Stimulated activated CD4-positive, alpha-beta T cell treated with anti-CD3 and anti-CD28 coated beads, Interleukin-4, amount 100 ng/mL, for 1 hour (primary cell): Measurements from ENCODE around the gene SNN.

Source experiments
- DNase-seq: peaks from one replicate; pipeline ENCODE4 v3.0.0-alpha.2; 2020

The SNN gene

DNA sequence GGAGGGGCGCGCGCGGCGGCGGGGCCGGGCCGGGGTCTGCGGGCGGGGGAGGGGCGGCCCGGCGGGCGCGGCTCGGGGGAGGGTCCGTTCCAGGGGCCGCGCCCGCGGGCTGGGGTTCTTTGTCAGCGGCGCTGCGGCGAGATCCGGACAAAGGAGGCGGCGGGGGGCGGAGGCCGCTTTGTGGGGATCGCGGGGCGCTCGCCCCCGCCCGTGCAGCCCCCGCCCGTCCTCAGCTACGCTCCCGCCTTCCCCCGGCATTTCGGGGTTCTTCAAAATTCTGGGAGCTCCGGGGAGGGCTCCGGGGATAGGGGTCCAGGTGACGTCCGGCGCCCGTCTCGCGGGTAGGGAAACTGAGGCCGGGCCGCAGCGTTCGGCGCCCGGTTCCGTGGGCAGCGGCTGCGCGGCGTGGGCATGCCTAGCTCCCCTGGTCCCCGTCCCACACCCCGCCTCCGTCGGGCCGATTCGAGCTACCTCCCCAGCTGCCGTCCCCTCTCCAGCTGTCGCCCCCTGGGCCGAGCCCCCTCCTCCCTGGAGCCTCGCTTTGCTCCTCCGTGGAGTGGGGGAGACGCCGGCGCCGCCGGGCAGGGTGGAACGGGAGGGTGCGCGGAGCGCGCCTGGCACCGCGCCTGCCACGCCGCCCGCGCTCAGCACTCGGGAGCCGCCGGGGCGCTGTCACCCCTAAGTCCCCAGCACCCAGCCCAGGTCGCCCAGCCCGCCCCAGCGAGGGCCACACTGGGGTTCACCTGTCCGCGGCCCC, 546 bp downstream of the SNN start:
- DNase-seq: peak; percentile 29

DNA sequence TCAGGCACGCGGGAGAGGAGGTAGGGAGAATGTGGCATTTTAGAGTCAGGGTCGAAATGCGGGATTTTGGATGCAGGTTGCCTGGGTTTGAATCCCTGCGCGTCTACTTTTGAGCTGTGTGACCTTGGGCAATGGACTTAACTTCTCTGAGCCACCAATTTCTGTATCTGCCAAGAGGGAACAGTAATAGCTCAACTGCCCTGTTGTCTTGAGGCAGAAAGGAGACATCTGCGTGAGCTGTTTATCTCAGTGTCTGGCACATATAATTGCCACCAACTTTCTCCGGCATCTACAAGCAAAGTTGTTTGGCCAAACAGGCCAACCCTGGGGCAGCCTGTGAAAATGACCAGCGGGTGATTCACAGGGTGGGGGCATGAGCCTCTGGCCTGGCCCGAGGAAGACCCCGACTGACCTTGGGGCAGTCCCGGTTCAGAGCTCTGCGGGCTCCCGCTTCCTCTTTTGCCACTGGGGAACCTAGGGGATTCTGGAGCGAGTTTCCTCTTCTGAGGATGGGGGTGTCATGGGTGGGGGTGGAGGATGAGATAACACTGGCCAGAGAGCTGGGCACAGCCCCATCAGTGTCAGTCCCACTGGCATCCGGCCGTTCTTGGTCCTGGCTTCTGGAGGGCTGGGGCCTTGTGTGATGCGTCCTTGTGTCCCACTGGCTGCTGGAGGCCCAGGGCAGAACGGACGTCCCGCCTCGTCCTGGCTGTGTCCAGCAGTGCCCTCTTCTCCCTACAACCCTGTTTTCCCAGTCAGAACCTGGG, 1.3 kb downstream of the SNN start:
- DNase-seq: no peak

DNA sequence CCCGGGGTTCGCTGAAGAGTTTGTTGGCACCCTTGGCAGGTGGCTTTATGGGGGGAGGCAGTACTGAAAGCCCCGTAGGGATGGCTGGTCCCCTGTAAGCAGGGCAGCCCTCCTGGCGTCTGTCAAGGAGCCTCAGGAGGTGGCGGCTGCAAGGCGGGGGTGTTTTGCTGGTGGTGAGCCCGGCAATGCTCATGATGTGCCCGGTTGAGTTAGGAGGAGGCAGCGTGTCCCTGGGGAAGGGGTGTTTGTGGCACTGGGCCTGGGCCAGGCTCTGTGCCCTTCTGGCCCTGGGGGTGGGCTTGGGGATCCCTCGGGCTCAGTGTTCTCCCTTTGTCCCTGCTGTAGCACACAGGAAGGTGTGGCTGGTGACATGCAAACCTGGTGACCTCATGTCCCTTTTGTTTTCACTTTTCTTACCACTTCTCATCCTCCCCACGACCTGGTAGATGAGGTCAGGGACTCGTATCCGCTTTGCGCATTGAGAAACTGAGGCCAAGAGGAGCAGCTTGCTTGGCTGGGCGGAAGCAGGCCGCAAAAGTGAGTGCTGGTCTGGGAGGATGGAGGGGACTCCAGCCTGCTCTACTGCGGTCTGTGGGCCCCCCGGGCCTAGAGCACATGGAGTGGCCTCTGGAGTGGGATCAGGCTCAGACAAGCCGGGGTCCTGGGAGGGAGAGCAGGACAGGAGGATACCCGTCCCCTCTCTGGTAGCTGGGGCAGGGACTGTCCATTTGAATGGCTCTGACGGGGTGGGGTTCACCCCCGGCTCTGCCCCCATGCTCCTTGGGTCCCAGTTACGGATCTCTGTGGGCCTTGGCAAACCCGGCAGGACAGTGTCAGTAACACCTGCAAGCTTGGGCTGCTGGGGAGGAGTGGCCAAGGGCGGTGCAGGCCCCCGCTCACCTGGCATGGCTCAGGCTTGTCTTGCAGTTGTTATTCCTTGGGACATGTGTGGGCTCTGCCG, 2.2 kb downstream of the SNN start:
- DNase-seq: peak; percentile 28

DNA sequence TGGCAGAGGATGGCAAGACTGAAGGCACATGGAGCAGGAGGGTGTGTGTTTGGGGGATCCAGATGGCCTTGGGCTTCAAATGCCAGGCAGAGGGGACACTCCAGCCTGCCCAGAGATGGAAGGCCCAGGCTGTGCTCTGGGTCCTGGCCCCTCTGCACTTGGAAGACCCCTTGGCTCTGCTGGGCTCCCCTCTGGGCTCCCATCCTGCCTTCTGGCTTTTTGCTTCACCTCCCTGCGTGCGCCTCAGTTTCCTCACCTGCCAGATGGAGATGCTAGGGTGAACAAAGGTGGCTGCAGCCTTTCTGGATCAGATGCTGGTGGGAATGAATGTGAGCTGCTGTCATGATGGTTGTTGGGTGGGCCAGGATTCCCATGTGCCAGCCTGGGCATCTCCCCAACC, 3.0 kb downstream of the SNN start:
- DNase-seq: no peak

DNA sequence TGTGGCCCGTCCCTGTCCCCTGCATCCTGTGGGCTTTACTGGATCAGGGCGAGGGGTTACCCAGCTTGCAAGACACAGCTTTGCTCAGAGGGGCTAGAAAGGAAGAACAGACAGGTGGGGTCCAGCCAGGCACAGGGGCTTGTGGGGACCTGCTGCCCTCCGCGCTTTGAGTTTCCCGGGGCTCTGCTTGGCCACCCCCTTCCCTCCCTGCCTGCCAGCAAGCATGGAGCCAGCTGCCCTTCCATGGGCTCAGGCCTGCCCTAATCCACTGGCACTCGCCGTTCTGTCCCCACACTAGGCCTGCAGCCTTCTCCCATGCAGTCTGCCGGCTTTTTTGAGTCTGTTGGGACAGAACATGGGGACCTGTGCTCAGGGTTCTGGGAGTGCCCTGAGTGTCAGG, 3.4 kb downstream of the SNN start:
- DNase-seq: no peak

DNA sequence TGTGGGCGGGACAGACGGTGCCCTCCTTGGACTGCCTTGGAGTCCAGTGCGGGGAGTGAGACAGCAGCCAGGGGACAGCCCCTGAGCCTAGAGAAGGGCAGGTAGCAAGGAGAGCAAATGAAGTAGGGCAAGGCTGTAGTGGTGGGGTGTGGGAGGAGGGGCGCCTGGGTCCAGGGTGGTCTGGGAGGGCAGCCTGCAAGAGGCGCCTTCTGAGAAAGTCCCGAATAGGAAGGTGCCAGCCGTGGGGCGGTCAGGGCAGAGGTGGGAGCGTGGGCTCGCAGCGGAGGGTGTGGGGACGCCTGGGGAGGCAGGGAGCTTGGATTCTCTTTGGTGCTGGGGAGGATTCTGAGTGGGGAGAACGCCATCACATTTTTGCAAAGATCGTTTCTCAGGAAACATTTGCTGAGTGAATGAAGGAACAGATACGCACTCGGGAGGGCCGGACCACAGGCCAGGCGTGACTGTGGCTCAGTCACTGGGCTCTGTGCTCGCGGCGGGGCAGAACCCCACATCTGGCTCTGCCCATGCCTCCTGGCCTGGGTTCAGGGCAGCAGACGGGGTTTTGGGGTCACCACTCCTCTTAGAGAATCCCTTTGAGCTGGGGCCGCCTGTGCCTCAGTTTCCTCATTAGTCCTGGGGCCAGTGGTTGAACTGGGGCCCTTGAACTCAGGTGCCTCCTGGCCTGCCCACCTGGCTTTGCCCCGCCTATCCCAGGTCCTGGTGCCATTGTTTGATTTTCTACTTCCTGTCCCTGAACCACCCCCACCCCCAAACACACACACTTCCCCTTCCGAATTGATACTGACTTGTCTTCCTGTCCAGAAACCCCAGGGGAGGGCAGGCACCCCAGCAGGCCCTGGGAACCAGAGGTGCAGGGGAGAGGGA, 4.2 kb downstream of the SNN start:
- DNase-seq: no peak

DNA sequence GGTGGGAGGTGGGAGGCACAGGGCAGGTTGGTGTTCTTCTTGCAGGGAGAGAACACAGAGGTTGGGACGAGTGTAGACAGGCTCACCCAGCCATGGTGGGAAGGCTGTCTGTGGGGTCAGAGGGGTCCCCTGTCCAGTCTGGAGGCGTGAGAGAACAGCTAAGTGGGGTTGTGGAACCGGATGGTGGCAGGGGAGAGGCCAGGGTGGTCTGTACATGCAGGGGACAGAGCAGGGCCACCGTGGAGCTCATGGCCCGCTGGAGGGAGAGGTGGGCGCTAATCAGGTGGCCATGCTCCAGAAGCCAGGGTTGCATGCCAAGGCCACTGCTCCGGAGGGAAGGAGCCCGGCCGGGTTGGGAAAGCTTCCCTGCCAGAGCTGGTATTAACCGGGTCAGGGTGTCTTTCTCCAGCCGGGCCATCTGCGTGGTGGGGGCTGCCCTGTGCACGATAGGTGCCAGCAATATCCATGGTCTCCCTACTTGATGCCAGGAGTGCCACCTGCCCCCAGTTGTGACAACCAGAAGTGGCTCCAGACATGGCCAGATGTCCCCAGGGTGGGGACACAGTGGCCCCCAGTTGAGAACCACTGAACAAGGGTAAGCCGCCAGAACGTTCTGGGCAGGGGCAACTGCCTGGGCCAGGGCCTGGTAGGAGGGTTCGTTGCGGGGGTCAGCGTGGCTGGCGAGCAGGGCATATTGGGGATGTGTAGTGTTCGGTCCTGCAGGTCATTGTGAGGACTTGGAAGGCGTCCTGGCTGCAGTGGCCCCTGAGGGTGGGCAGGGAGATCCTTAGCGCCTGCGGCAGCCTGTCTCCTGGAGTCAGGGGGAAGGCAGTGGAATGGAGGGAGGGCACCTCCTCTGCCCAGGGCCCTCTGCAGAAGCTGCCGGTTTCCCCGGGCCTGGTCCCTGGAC, 5.1 kb downstream of the SNN start:
- DNase-seq: no peak

DNA sequence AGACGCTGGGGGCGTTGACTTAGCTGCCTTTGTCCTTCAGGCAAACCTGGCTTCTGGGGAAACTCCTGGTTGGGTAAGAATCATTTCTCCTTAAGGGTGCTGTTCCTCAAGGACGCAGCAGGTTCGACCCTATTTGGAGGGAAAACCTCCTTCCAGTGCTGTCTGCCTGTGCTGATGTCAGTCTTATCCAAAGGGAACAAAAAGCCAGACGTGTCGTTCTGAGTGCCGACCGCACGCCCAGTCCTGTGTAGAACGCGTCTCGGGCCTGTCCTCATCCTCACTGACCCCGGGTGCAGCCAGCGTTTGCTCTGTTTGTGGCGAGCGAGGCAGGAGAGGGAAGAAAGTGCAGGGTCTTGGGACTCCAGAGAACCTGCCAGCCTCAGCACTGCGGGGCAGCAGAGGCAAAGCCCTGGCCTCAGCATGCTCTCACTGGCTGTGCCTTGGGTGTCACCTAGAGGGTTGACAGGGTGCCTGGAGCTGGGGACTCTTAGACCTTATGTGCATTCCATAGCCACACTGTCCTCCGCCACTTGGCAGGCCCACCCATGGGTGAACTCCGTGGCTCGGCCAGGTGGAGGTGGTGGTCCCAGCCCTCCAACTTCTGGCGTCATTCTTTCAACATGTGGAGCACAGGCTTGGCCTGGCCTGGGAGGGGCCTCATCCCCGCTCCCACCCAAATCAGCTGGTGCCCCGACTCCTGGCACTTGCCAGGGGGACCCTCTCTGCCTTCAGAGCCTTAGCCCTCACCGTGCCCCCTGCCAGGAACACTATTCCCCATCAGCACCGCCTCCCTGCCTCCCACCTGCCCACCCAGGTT, 6.0 kb downstream of the SNN start:
- no peak for DNase-seq

DNA sequence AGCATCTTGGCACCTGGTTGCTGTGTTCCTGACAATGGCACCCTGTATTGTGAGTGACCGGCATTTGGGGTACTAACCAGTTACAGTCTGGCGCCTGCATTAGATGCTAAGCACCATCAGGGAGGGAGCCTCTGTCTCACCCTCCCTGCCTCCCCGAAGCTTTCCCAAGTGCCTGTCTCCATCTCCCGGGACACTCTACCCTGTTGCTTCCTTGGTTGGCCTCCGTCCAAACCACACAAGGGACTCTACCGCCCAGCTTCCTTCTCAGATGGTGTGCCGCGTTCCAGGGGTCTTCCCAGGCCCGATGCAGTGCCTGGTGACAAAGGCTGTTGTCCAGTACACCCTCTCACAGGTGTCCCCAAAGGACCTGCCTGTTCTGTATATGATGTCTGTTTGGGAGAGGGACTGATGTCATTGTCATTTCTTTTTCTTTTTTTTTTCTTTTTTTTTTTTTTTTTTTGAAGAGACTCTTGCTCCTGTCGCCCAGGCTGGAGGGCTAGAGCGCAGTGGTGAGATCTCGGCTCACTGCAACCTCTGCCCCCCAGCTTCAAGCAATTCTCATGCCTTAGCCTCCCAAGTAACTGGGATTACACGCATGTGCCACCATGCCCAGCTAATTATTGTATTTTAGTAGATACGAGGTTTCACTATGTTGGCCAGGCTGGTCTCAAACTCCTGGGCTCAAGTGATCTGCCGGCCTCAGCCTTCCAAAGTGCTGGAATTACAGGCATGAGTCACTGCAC, 6.7 kb downstream of the SNN start:
- no peak for DNase-seq

DNA sequence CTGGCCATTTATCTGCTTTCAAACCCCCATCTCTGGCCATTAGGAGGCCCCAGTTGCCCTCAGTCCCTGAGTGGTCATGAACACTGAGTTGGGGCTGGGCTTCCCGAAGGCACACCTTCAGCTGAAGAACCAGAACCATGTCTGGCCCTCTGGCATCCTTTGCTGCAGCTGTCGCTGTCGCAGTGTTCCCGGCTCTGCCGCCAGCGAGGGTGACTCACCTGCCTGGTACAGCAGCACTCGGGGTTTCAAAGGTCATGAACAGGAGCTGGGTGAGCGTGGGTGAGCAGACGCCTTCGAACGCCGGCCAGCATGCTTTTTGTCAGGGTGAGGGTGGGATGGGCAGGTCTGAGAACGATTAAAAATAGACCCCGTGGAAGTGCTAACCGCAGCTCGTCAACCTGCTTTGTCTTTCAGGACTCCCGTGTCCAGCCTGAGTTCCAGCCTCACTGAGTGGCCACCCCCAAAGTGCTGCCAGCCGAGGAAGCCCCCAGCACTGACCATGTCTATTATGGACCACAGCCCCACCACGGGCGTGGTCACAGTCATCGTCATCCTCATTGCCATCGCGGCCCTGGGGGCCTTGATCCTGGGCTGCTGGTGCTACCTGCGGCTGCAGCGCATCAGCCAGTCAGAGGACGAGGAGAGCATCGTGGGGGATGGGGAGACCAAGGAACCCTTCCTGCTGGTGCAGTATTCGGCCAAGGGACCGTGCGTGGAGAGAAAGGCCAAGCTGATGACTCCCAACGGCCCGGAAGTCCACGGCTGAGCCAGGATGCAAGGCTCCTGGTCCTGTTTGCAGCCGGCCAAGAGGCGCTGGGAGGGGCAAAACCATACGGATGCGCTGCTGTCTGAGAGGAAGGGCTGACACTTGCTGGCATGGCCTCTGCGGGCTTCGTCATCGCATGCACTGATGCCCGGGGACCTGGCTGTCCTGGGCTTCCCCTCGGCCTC, 7.6 kb downstream of the SNN start:
- peak; percentile 53 for DNase-seq

DNA sequence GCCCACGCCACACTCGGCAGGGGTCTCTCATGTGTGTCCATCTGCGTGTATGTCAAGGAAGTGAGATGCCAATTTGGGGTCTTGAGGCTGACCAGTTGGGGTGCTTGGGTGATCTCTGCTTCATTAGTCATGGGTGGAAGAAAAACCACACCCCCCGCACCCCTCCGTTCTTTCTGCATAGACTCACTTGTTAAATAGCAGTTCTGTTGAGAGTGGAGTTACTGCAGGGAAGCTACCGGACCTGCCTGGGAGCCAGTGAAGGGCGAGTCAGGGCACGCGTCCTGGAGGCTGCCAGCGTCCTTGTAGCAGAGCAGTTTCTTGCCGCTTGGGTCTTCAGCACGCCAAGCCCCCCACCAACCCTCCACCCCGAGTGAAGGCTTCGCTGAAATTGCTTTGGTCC, 8.5 kb downstream of the SNN start:
- DNase-seq: no peak

DNA sequence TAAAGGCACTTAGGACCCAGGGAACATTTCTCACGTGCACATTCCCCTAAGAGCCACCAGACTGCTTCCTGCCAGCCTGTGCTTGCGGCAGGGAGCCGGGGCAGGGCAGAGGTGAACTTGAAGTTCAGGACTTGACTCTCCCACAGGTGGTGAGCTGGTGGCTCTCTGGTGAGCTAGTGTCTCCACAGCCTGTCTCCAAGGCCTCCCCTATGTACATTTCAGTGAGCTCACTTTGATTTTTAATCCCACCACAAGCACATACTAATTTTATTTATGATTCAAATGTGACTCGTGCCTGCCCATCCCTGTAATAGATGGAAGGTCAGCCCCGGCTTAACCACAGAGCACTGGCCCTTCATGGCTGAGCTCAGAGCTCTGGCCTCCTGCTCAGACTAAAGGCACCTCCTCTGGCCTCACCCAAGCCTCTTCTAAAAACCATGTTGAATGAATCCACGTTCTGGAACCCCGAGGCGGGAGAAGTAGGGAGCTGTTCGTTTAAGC, 9.2 kb downstream of the SNN start:
- no peak for DNase-seq

DNA sequence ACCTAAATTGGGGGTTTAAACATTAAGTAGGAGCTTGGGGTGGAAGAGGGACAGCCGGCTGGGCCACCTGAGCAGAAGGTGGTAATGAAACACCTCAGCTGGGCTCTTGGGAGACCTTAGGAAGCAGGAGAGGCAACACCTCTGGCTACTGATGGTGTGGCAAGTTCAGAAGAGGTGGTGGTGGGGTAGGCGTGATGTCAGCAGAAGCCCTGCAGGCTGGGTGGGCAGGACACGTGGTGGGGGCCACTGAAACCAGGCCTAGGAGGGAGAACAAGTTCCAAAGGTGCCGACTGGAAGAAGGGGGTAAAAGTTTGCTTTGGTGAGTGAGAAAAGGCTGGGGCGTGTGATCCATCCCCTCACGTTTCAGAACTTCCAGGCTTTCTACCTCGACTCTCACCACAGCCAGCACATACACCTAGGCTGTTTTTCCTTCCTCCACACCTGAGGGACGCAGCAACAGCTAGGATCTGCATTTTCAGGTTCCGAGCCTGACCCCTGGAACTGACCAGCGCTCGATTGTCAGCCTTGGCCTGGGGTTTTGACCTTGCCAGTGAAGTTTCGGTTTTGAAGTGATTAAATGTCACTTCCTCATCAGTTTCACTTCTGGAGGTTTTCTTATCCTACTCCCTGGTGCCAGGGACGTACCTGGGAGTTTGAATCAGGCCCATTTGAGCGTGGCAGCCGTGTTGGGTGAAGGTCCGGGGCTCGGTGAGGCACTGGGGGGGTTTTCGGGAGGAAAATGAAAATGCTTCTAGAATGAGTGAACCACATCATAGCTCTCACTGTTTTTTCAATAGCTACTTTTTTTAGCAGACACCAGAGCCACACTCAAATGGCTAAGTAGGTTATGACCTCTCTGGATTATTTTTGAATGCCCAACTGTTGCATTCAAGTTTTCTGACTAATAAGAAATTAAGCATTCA, 10.0 kb downstream of the SNN start:
- no peak for DNase-seq

DNA sequence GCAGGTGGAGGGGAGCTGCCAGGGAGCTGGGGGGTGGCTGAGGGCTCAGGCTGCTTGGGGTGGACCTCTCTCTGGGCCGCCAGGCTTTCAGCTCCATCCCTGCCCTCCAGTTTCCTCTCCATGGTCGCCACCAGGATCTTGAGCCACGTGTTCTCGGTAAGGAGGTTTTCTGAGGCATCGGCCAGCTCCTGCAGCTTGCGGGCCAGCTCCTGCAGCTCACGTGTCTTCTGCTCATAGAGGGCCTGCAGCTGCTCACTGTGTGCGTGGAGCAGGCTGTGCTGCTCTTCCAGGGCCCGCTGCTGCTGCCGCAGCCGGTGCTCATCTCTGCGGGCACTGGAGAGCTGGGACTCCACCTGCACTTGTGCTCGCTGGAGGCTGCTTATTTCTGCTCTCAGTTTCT, 11.0 kb downstream of the SNN start:
- no peak for DNase-seq

DNA sequence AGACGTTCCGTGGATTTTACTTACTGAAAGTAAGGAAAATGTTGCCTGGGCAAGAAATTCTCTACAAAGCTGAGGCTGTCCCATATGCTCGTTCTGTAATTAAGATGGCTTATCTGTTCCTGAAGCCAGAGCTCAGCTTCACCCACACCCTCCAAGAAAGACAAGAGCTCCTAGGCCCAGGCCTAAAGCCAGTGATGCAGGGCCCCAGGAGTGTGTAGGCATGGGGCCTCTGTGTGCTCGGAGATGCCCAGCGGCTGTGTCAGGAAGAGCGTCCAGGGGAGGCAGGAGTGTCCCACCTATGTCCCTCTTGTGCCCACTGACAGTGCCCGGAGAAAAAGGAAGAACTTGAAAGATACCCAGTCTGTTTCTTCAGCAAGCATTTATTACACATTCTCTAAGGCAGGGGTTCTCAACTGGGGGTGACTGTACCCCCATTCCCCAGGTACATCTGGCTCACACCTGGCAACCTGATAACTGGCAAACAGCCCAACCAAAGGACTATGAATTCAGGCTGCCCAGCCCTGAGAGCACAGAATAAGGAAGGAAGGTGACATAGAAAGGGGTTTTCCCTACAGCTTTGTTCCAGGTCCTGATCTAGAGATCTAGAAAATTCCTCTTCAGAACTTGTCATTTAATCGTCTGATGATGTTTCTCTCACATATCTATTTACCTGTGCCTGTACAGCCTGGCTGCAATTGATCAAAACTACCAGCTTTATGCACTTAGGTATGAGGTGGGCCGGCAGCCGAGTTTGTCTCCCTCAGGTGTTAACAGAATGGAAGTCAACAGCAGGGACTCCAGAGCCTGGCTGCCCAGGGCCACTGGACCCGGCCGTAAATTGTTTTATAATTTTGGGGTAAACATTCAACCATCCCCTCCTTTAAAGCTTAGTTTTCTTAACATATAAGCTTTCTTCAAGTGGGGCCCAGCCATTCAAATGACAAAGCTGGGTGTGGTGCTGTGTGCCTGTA, 12.0 kb downstream of the SNN start:
- DNase-seq: no peak

DNA sequence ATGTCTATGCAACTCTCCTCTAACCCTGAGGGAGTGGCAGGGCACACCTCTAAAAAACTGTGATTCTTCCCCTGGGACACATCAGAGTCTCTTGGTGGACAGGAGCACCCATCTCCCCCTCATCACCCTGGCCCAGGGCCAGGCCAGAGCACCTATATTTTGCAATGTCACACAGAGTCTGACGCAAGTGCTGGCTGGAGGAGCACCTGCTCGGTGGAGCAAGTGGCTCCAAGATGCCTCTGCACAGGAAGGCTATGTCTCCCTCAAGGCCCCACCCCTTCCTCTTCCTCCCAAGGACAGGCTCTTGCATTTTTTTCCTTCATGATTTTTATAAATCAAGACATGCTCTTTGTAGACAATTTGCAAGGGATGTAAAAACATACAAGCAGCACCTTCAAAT, 13.3 kb downstream of the SNN start:
- no peak for DNase-seq
